Neutrophil (primary cell): ENCODE measurements around the gene LMO1.

Experiments used
- H3K27ac ChIP-seq: fragments of 200-600 bp; sonication (generic); 2 replicates; pipeline ENCODE4 v1.5.1; 2016; ENCODE audit warnings: mild to moderate bottlenecking, moderate library complexity
- H3K27me3 ChIP-seq: fragments of 200-600 bp; sonication (generic); 2 replicates; pipeline ENCODE4 v1.6.0; 2016; ENCODE audit warnings: mild to moderate bottlenecking
- H3K36me3 ChIP-seq: fragments of 200-600 bp; sonication (generic); 2 replicates; pipeline ENCODE4 v1.5.1; 2017
- H3K4me1 ChIP-seq, 2 experiments: fragments of 200-600 bp in 1 of 2; sonication (generic) in 1 of 2; 1 replicate in 1 of 2; 2 replicates in 1 of 2; pipeline versions ENCODE4 v1.5.1 to v1.6.1; 2013 to 2016; ENCODE audit warnings: low read depth in 1 of 2, low read length in 1 of 2, mild to moderate bottlenecking in 1 of 2, moderate library complexity in 1 of 2; ENCODE audit not compliant: control insufficient read depth in 1 of 2, insufficient read depth in 1 of 2
- H3K4me3 ChIP-seq, 2 experiments: fragments of 200-600 bp in 1 of 2; sonication (generic) in 1 of 2; 1 replicate in 1 of 2; 2 replicates in 1 of 2; pipeline ENCODE4 v1.5.1; 2013 to 2016; ENCODE audit warnings: low read depth in 1 of 2, low read length in 1 of 2, mild to moderate bottlenecking in 1 of 2, moderate library complexity in 1 of 2
- H3K9me3 ChIP-seq: fragments of 200-600 bp; sonication (generic); 2 replicates; pipeline ENCODE4 v1.5.1; 2016
- TF ChIP-seq, protein P1 (sequence below): fragments of 200-600 bp; sonication (generic); IDR thresholded peaks from 2 replicates; pipeline ENCODE4 v1.5.1; 2016; ENCODE audit warnings: antibody characterized with exemption

LMO1 gene

DNA sequence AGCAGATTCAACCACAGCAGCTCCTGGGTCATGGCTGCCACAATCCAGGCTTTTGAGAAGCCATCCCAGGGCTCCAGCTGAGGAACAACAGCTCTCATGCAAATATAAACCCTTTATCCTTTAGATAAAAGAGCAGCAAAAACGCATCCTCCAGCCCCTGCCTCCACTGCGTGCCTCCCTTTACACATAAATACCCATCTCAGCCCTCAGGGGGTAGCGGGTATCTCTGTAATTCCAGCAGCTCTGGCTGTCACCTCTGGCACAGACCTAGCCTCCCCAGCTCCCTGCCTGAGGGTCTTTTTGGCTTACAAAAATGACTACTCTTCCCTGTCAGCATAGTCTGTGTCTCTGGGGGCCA is 21.6 kb downstream of the LMO1 start:
- no peaks in the 10 kb centered on the region for H3K36me3 ChIP-seq
- TF ChIP-seq, protein P1, sequence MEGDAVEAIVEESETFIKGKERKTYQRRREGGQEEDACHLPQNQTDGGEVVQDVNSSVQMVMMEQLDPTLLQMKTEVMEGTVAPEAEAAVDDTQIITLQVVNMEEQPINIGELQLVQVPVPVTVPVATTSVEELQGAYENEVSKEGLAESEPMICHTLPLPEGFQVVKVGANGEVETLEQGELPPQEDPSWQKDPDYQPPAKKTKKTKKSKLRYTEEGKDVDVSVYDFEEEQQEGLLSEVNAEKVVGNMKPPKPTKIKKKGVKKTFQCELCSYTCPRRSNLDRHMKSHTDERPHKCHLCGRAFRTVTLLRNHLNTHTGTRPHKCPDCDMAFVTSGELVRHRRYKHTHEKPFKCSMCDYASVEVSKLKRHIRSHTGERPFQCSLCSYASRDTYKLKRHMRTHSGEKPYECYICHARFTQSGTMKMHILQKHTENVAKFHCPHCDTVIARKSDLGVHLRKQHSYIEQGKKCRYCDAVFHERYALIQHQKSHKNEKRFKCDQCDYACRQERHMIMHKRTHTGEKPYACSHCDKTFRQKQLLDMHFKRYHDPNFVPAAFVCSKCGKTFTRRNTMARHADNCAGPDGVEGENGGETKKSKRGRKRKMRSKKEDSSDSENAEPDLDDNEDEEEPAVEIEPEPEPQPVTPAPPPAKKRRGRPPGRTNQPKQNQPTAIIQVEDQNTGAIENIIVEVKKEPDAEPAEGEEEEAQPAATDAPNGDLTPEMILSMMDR = no peak
- no peaks in the 10 kb centered on the region for H3K4me1 ChIP-seq
- H3K27me3 ChIP-seq = no peaks in the 10 kb centered on the region
- H3K4me3 ChIP-seq = no peak overlapping the region
- H3K27ac ChIP-seq = no peak overlapping the region
- H3K9me3 ChIP-seq = no peaks in the 10 kb centered on the region

DNA sequence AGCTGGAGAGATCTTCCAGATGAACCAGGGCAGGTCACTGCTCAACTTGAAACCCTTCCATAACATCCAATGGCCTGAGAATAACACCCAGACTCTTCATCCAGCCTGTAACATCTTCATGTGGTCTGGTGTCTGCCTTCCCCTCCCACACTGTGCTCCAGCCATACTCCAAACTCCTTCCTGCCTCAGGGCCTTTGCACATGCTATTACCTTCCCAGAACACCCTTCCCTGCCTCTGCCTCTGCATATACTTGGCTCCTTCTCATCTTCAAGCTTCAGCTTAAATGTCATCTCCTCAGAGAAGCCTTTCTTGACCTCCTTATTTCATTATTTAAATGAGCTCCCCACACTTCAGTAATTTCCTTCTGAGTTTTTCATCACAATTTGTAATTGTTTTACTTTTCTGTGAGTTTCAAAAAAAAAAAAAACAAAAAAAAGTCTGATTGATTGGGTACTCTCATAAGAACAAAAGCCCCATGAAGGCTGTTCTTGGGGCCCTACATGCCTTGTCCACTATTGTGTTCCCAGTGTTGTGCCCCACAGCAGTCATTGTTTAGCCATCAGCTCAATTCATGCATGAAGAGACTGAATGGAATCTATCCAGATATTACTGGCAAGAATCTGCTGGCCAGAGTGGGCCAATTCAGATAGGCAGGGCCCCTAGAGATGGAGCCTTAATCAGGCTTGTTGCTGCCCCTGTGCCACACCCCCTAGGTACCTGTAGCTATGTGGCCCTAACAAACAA is 22.1 kb downstream of the LMO1 start:
- H3K27me3 ChIP-seq = no peaks in the 10 kb centered on the region
- TF ChIP-seq, protein P1 = no peak
- H3K9me3 ChIP-seq = no peaks in the 10 kb centered on the region
- H3K36me3 ChIP-seq = no peaks in the 10 kb centered on the region
- no peak overlapping the region for H3K4me3 ChIP-seq
- no peak overlapping the region for H3K27ac ChIP-seq
- H3K4me1 ChIP-seq = no peaks in the 10 kb centered on the region

DNA sequence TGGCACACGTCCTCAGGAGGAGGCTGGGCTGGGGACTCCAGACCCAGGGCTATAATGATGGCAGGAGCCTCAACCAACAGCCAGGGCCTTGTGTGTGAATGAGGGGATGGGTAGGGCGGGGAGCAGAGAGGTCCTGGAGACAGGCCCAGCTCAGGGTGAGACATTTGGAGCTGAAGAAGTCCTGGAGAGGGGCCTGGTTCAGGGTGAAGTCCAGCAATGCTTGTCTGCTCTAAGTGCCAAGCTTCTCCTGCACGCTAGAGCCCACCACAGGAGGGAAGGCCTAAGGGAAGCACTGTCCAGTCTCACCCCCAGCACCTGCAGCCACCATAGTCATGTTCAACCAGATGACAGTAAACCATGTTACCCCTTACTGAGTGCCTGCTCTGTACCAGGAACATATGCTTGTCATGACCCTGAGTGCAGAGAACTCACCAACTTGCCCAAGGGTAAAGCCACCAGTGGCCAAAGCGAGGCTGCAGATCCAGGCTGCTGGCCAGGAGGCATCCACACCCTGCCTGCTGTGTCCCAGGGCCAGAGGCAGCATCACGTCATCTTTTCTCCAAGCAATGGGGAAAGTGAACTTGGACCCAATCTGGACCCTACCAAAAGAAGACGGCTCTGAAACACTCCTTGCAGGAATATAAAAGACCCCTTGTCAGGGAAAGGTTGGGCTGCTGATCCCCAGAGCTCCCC is 24.0 kb downstream of the LMO1 start:
- no peaks in the 10 kb centered on the region for H3K9me3 ChIP-seq
- H3K4me1 ChIP-seq = no peaks in the 10 kb centered on the region
- no peak overlapping the region for H3K27ac ChIP-seq
- H3K4me3 ChIP-seq = no peak overlapping the region
- H3K27me3 ChIP-seq = no peaks in the 10 kb centered on the region
- no peaks in the 10 kb centered on the region for H3K36me3 ChIP-seq
- TF ChIP-seq, protein P1 = no peak

DNA sequence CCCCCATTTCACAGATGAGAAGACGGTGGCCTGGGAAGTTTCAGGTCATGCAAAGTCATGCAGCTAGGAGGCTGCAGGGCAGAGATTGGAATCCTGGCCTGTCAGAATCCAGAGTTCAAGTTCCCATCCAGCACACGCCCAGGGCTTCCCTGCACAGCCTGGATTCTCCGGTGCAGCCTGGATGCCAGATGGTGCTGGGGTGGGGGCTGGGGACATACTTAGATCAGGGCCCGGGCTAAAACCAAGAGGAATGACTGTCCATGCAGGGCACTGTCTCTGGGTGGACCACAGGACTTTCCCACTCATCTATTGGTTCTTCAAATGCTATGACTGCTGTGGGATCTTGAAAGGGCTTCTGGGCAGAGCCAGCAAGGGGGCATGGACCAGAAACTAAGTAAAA is 24.6 kb downstream of the LMO1 start:
- H3K4me1 ChIP-seq = no peaks in the 10 kb centered on the region
- H3K9me3 ChIP-seq = no peaks in the 10 kb centered on the region
- no peak overlapping the region for H3K27ac ChIP-seq
- no peaks in the 10 kb centered on the region for H3K36me3 ChIP-seq
- H3K4me3 ChIP-seq = no peak overlapping the region
- no peaks in the 10 kb centered on the region for H3K27me3 ChIP-seq
- TF ChIP-seq, protein P1 = no peak

DNA sequence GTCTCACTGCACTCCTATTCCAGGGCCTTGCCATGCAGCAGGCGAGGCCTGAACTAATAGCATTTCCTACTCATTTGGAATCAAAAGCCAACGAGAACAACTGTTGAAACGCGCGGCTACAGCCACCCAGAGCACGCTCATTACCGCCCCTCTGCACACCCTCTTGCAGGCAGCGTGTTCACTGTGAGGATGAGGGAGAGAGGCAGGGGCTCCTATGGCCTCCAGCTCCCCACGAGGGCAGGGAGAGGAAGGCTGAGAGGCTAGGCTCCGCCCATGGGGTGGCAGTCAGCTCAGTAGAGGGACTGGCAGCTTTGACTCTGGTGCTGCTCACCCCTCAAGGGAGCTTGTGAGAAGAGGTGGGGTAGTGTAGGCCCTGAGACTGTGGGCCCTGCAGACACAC is 26.2 kb downstream of the LMO1 start:
- Histone ChIP-seq H3K9me3 (no peaks in the 10 kb centered on the region), H3K36me3 (no peaks in the 10 kb centered on the region), H3K27ac (no peak overlapping the region), H3K4me3 (no peak overlapping the region), H3K27me3 (no peaks in the 10 kb centered on the region), H3K4me1 (no peaks in the 10 kb centered on the region)
- TF ChIP-seq, protein P1 = no peak
